Dedifferentiated amniotic fluid mesenchymal stem cell (primary cell): ENCODE data around the gene MMP28.
A peak's percentile ranks its signal among the peaks of the same experiment; 100 is the strongest.

Experiments used
- DNase-seq: peaks from one replicate; pipeline ENCODE4 v3.0.0-alpha.2; 2016; ENCODE audit errors: extremely low spot score

The MMP28 gene

DNA sequence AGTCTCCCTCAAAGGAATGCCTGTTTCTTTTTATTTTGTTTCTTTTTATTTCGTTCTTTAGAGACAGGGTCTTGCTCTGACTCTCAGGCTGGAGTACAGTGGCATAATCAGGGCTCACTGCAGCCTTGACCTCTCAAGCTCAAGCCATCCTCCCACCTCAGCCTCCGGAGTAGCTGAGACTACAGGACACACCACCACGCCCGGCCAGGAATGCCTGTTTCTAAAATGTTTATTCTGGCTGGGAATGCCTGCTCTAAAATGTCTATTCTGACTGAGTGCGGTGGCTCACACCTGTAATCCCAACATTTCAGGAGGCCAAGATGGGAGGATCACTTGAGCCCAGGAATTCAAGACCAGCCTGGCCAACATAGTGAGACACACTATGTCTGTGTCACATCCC lies 2.5 kb upstream of the MMP28 start:
- DNase-seq: no peak

- DNase-seq: no peak
Measured at GRCh38 chr17:35797370-35797769, 1.9 kb upstream of the MMP28 start.

GRCh38 chr17:35796942-35797341 lies 1.5 kb upstream of the MMP28 start:
- DNase-seq: no peak

GRCh38 chr17:35795871-35796265 lies 427 bp upstream of the MMP28 start:
- DNase-seq: no peak

DNA sequence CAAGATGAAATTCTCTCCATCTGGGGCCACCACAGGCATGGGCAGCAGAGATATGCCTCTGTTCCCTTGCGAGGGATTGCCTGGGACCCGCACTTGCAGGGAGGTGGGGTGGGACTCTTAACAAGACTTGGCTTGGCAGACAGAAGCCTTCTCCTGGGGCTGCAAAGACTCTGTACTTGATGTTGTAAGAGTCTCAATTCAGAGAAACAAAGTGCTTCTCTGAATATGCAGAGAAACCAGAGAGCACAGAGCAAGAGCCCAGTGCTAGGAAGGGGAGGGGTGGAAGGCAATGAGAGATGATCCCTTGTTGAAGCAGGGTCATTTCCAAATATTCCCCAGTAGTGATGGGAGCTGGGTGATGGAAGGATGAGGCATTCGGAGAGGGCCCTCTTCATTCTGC lies 2.2 kb downstream of the MMP28 start:
- DNase-seq: no peak

- DNase-seq: no peak
Measured at GRCh38 chr17:35791681-35792350, 3.6 kb downstream of the MMP28 start.

DNA sequence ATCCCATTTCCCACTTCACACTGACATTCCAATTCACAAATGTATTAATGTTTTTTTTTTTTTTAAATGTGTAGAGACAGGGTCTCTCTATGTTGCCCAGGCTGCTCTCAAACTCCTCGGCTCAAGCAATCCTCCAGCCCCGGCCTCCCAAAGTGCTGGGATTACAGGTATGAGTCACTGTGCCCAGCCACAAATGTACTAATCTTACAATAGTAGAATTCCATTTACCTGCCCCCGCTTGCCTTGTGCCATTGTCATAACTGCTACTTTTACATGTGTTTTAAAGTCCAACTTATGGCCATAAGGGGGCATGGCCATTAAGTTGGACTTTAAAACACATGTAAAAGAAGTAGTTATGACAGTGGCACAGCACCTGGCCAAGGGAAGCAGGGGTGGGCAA lies 4.6 kb downstream of the MMP28 start:
- no peak for DNase-seq

DNA sequence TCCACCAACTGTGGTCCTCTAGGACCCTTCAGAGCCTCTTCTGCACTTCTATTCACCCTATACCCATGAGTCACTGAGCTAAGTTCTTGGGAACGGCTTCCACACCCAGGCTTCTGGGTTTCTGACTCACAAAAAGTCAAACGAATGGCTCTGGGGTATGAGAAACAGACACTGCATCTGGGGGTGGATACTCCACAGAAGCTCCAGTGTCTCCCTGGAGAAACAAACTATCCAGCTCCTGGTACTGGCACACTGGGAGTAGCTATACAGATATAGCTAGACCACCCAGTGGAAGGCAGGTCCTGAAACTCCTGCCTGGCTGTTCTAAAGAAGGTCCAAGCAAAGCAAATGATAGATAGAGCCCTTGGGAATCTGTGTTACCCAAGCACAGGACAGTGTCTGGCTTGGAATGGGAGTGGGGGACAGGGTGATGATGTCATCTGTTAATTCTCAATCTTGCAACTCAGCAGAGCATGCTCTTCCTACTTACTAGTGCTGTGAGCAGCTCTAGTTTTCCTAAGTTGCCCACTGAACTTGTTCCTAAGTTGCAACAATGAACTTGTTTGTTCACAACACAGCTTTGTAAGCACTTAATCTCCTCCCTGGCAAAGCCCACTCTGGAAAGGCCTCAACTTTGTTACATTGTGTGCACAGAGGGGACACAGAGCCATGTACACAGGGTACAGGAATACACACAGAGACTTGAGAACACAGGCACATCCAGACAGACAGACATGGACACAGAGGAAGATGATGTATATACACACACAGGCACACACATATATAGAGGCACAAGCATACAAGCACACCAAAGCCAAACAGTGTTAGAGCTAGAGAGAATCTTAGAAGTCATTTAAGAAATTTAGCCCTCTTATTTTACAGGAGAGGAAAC lies 6.7 kb downstream of the MMP28 start:
- peak; percentile 83 for DNase-seq

DNA sequence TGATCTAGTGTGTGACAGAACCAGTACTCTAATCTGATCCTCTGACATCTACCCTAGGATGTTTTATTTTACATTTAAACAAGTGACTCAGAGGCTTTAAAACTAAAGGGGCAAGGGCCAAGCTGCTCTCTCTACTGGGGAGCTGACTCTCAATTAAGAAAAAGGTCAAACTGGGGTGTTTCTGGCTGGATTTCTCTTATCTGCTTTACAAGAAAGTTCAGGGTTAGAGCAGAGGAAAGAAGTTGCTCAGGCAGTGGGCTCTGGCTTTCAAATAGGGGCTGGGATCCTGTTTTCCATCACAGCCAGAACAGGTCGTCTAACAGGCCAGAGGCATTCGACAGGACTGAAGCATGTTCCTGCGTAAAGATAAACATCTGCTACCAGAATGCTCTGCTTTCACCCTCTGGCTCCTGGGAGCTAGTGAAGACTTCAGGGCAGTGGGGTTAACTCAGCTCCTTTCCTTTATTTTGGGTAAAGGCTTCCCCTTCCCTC lies 8.5 kb downstream of the MMP28 start:
- DNase-seq: no peak

DNA sequence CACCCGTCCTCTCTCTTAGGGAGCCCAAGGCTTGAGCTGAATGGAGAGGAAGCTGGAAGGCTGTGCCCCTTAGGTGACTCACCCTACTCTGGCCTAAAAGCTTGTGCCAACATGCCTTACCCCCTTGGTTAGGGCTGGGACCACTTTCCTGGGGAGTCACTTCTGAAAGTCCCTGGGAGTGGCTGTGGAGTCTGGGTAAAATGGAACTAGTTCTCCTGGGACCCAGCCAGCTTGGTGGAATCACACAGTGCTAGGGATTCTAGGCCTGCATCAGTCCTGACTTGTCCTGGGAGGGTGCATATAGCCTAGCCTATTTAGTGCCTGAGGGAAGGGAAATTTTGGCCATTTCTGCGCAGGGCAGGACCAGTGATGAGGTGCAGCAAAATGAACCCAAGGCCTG lies 10.5 kb downstream of the MMP28 start:
- no peak for DNase-seq

GRCh38 chr17:35780950-35781349 lies 14.5 kb downstream of the MMP28 start:
- DNase-seq: no peak

- no peak for DNase-seq
Measured at GRCh38 chr17:35778641-35779196, 16.7 kb downstream of the MMP28 start.

GRCh38 chr17:35775583-35775982 lies 19.9 kb downstream of the MMP28 start:
- DNase-seq: no peak

- no peak for DNase-seq
Measured at GRCh38 chr17:35775039-35775438, 20.4 kb downstream of the MMP28 start.

- DNase-seq: peak; percentile 28
Measured at GRCh38 chr17:35774499-35774898, 20.9 kb downstream of the MMP28 start.

DNA sequence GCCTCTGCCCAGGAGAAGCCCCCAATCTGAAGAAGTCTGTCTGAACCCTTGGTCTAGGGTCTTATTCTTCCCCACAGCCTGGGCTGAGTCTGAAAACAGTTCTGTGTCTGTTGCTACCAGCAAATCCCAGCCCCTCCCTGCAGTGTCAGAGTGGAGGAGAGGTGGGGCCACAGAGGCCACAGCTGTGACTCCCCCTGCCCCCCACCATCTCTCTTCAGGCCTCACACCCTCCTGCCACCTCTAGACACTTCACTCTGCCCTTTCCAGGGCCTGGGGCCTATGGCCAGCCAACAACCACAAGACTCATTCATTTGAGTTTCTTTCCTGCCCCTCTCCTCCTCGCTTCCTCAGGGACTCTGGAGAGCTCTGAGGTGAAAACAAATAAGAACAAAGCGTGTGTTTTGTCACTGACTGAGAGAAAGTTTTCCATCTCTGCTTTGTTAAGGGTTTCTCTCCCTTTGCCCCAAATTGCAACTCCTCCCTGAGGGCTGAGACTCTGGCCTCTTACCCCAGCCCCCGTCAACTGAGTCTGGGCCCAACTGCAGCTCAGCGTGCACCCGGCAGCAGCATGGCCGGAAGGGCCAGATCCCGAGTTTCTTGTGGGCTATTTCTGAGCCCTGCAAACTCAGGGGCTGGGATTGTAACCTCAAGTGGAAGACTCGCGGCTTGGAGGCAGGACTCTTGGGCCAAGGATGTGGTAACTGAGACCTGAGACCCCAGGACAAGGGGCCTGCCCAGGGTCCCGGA lies 21.6 kb downstream of the MMP28 start:
- no peak for DNase-seq

- no peak for DNase-seq
Measured at GRCh38 chr17:35773129-35773528, 22.3 kb downstream of the MMP28 start.

DNA sequence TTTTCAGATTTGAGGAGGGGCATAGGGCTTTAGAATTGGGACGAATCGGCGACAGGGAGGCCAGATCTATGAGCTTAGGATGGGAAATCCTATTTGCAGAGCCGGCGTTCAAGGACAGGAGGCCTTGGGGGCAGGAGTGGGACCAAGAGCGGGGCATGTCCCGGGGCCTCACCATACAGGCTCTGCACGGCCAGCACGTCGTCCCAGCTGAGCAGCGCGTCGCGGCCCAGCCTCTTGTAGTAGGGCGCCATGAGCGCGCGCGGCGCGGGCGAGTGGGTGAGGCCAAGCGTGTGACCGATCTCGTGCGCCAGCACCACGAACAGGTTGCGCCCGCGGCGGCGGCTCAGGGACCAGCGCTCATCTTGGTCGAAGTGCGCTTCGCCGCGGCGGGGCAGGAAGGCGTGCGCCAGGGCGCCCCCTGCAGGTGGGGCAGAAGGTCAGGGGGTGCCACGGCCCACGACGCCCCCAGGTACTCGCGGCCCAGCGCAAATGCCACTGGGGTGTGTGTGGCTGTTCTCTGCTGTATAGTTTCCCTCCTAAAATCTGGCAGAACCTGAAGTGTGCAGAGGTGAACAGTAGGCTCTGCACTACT lies 25.4 kb downstream of the MMP28 start:
- no peak for DNase-seq

GRCh38 chr17:35768797-35769196 lies 26.6 kb downstream of the MMP28 start:
- DNase-seq: no peak

GRCh38 chr17:35766903-35767510 lies 28.4 kb downstream of the MMP28 start:
- peak; percentile 53 for DNase-seq

- DNase-seq: no peak
Measured at GRCh38 chr17:35766489-35766877, 29.0 kb downstream of the MMP28 start.
